Ovary (tissue), 3 donors: Measurements from ENCODE around the gene HEBP1.

Experiments used
- CTCF ChIP-seq, 3 donors: fragments of 450-650 bp in 2 of 3; fragments of 200-600 bp in 1 of 3; IDR thresholded peaks; one replicate each; pipeline versions ENCODE4 v1.5.1 to v1.8.0; 2016 to 2022; ENCODE audit warnings: antibody characterized with exemption in 3 of 3, mild to moderate bottlenecking in 1 of 3
- EP300 ChIP-seq: sonication (generic); formaldehyde crosslinking; IDR thresholded peaks from one replicate; pipeline ENCODE4 v1.6.1; 2017; ENCODE audit warnings: antibody characterized with exemption
- POLR2A ChIP-seq: fragments of 450-650 bp; IDR thresholded peaks from one replicate; pipeline ENCODE4 v1.6.1; 2017; ENCODE audit warnings: antibody characterized with exemption, mild to moderate bottlenecking, moderate library complexity
- donor health status: DM: no; HTN: no; CAD: no.

- TF ChIP-seq CTCF (IDR thresholded peaks at IDR 0.05): no peak
- TF ChIP-seq EP300: no peak
- TF ChIP-seq POLR2A: no peak
Measured at GRCh38 chr12:12927211-12928079, 72.6 kb downstream of the HEBP1 start.
